HG03045 (cell line): Measurements from ENCODE around the gene MGAT4A.

ENCODE experiments used
- ATAC-seq: cut with Tn5 transposase; IDR thresholded peaks from one replicate; pipeline ENCODE4 v1.9.1; 2021; ENCODE audit warnings: mild to moderate bottlenecking, moderate library complexity; ENCODE audit not compliant: unreplicated experiment

Gene MGAT4A

DNA sequence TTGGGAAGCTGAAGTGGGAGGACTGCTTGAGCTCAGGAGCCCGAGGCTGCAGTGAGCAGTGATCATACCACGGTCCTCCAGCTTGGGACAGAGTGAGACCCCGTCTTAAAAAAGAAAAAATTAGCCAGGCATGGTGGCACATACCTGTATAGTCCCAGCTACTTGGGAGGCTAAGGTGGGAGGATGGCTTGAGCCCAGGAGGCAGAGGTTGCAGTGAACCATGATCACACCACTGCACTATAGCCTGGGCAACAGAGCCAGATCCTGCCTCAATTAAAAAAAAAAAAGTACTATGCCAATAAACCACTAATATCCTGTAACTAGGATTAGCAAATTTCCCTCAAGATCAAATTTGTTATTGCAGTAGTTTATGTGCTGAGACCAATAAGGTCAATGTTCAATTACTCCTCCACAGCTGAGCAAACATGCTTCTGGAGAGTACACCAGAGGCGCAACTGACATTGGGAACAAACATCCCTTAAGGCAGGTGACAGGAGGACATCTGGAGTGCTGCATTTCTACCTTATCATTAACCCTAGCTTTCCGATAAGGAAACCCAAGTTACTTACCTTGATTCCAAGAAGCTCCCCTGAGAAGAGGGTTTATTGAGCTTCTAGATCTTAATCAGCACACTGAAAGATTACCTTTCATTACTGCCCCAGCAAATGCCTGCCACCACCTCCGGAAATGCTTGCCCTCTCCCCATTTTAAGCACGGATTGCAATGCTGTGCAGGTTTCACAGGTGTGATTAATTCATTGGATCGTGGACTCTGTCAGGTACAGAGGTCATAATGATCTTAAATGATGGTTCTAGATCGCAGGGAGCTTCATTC lies 26.2 kb downstream of the MGAT4A start:
- ATAC-seq, result no peak

- no peak for ATAC-seq
Observed at GRCh38 chr2:98703738-98704137, 27.2 kb downstream of the MGAT4A start.

- ATAC-seq, result no peak
Observed at GRCh38 chr2:98702858-98703620, 27.9 kb downstream of the MGAT4A start.

GRCh38 chr2:98702127-98702802 lies 28.7 kb downstream of the MGAT4A start:
- ATAC-seq, result no peak

DNA sequence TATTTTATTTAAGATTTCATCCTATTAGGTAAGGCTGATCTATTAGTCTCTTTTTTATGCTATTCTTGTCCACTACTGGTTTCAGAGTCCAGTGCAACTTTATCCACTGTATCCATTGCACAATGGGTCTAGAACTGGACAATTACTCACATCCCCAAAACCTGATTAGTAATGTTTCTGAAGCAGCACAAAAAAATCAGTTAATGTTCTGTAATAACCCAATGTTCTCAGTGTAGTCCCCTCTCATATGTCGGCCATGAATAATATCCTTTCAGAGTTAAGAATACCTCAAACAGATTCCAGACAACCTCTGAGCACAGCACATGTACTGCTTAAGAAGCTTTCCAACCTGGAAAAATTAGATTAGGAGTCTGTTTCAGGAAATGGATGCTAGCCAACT lies 29.7 kb downstream of the MGAT4A start:
- no peak for ATAC-seq

DNA sequence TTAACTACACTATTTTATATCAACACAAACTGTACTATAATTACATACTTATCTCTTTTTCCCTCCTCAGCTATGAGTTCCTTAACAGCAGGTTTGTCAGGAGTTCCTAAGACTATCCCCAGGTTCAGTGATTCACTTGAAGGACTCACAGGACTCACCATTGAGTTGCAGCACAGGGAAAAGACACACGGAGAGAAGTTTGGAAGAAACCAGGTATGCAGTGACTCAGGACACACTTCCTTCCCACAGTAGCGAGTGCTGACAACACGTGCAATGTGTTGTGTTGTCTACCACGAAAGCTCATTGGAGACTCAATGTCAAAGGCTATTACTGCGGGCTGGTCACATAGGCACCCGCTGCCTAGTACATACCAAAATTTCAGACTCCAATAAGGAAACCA lies 32.0 kb downstream of the MGAT4A start:
- no peak for ATAC-seq

- ATAC-seq, result no peak
Observed at GRCh38 chr2:98697651-98698337, 33.1 kb downstream of the MGAT4A start.

DNA sequence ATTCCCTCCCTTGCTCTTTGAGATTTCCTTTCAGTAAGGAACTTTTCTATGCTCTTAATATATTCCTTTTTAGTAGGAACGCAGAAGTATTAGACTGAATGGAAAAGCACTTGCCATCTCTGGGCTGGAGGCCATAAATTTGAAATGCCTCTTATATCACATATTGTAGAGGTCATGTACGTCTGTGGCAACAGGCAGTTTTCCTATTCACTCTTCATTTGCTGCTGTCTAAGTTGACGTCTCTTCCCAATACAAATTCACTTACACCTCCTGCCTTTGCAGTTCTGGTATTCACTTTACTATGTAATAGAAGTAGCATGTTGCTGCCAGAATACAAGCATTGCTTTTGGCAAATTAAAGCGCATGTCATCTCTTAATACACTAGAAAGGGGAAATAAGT lies 34.7 kb downstream of the MGAT4A start:
- no peak for ATAC-seq

DNA sequence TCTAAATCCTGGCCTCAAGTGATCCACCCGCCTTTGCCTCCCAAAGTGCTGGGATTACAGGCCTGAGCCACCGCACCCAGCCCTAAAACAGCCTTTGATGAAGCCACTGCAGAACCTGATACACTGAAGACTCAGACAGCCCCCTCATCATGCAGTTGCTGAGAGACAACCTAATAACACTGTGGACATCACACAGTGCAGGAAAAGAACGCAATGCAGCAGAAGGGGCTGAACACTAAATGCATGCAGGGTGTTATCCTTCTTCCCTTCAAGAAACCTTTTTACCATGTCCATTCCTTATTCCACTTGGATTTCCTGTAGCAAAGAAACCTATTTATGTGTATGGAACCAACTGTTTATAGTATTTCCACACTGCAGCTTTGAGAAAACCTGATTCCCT lies 35.7 kb downstream of the MGAT4A start:
- no peak for ATAC-seq

GRCh38 chr2:98693477-98693876 lies 37.5 kb downstream of the MGAT4A start:
- no peak for ATAC-seq

DNA sequence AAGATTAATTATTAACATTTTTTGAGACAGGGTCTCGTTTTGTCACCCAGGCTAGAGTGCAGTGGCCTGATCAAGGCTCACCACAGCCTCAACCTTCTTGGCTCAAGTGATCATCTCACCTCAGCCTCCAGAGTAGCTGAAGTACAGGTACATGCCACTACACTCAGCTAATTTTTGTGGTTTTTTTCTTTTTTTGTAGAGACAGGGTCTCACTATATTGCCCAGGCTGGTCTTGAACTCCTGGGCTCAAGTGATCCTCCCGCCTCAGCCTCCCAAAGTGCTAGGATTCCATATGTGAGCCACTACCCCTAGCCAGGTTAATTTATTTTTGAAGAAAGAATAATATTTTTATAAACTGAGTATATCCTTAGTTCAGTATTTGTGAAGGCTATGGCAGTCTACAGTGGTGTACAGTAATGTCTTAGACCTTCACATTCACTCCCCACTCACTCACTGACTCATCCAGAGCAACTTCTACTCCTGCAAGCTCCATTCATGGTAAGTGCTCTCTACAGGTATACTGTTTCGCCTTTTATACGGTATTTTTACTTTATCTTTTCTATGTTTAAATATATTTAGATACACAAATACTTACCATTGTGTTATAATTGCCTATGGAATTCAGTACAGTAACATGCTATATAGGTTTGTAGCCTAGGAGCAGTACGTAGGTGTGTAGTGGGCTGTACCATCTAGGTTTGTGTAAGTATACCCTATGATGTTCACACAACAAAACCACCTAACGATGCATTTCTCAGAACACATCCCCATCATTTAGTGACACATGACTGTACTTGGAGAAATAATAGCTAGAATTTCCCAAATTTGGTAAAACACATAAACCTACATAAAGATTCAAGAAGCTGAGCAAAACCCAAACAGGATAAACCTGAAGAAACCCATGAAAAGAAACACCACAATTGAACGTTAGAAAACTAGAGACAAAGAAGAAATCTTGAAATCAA lies 38.6 kb downstream of the MGAT4A start:
- ATAC-seq, result no peak

- no peak for ATAC-seq
Observed at GRCh38 chr2:98691303-98691702, 39.6 kb downstream of the MGAT4A start.

DNA sequence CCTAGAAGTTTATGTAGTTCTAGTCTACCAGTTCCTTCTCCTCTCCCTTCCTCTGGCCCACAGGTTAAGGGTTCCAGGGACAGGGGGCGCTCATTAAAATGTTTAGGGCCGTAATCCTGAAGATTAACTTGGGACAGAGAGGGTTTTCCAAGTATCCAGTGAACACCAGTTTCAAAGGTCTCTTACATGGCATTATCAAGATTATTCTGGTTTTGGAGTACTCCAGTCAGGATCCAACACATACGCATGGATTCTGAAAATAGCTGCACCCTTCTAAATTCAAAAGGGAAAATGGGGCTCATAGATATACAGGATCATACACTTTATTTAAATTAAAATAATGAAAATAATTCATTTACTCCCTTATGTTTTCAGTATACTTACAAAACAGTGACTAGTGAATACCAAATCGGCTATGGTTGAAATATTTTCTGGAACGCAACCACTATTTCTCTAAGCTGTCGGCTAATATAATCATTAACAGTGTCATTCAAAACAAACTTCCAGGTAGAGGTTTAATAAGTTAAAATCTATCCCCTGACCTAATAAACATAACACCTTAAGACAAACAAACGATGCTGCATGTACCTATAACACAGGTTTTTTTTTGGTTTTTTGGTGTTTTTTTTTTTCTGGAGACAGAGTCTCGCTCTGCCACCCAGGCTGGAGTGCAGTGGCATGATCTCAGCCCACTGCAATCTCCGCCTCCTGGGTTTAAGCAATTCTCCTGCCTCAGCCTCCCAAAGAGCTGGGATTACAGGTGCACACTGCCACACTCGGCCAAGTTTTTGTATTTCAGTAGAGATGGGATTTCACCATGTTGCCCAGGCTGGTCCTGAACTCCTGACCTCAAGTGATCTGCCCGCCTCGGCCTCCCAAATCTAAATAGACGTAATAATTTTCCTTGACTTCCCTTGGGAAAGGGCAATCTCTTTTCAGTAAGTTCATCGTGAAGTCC lies 44.7 kb downstream of the MGAT4A start:
- no peak for ATAC-seq

GRCh38 chr2:98683728-98684127 lies 47.2 kb downstream of the MGAT4A start:
- no peak for ATAC-seq

DNA sequence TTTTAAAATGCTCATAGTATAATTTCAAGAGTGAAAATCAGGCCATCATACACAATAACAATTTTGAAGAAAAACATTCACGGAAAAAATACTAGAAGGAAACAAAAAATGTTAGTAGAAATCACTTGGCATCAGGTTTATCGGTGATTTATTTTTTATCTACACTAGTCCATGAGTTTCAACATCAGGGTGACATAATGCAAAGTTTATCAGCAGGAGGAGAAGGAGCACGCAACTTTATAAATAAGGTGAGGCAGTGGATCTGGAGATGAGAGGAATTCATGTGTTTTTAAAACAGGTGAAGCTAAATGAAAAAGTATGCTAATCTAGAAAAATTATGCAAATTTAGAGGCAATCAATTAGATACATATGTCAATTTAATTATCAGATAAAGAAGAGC lies 54.2 kb downstream of the MGAT4A start:
- ATAC-seq, result no peak

GRCh38 chr2:98674233-98674964 lies 56.5 kb downstream of the MGAT4A start:
- no peak for ATAC-seq

DNA sequence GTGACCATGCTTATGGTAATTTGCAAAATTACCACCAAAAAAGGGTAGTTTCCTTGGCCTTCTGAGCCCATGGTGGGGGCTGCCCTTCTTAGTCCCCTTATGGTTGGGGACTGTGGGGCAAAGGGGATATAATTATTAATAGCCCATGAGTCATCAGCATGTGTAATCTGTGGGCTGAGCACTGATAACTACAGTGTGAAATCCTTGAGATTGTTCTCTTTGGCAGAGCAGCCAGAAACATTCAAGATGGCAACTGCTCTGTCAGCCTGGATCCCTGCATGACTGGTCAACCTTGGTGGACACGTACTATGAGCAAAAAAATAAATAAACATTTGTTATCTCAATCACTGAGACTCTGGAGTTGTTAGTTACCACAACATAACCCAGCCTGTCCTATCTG lies 61.3 kb downstream of the MGAT4A start:
- no peak for ATAC-seq

- ATAC-seq, result no peak
Observed at GRCh38 chr2:98665677-98666076, 65.3 kb downstream of the MGAT4A start.
